VCaP (cell line): ENCODE data around the gene TPM1.

Experiments
- H3K27ac ChIP-seq: fragments of 450-650 bp; 2 replicates; pipeline ENCODE4 v1.5.1; 2017
- TF ChIP-seq, protein P1 (sequence below): fragments of 450-650 bp; conservative IDR thresholded peaks from 2 replicates; pipeline ENCODE4 v1.5.1; 2017; ENCODE audit warnings: mild to moderate bottlenecking, moderate library complexity

Gene TPM1

GRCh38 chr15:63047792-63048114 lies 5.2 kb downstream of the TPM1 start:
- H3K27ac ChIP-seq, result peak overlapping the region; percentile 99
- TF ChIP-seq, protein P1, sequence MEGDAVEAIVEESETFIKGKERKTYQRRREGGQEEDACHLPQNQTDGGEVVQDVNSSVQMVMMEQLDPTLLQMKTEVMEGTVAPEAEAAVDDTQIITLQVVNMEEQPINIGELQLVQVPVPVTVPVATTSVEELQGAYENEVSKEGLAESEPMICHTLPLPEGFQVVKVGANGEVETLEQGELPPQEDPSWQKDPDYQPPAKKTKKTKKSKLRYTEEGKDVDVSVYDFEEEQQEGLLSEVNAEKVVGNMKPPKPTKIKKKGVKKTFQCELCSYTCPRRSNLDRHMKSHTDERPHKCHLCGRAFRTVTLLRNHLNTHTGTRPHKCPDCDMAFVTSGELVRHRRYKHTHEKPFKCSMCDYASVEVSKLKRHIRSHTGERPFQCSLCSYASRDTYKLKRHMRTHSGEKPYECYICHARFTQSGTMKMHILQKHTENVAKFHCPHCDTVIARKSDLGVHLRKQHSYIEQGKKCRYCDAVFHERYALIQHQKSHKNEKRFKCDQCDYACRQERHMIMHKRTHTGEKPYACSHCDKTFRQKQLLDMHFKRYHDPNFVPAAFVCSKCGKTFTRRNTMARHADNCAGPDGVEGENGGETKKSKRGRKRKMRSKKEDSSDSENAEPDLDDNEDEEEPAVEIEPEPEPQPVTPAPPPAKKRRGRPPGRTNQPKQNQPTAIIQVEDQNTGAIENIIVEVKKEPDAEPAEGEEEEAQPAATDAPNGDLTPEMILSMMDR, result no peak

- peak overlapping the region; percentile 99 for H3K27ac ChIP-seq
- TF ChIP-seq, protein P1, result peak; percentile 98
Measured at GRCh38 chr15:63048115-63048775, 5.7 kb downstream of the TPM1 start.

DNA sequence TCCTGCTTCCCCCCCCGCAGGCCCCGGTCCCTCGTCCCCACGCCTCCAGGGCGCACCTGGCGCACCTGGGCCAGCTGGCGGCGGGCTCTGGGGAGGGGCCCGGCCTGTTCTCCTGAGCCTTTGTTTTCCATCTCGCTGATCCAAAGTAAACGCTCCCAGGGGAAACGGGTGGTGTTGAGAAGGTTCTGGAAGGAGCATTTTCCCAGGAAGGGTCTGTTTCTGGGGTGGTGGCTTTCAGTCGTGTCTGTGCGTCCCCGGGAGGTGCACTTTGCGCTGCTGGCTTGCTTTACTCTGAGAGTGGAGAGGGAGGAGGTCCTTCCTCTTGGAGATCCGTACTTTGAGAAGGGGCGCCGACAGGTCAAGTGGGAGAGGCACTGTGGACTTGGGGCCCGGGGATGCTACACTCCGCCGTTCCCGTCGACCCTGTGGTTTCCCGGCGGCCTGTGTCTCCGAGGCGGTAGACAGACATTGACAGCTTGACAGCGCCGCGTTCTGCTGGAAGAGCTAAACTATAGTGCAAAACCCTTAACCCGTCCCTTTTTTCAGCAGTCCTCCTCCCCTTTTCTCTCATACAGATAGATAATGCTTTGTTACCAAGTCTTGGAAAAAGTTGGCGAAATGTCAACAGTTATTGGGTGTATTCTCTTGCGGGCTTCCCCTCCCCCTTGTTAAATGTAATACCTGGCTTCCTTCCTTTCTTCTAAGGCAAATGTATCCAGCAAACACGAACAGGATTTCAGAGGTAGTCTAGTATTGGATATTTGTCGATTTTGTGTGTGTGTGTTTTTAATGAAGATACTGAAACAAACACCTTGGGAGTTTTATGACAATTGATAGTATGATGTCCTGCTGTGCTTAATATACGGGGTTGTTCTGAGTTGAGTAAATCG lies 6.5 kb downstream of the TPM1 start:
- peak overlapping the region; percentile 99 for H3K27ac ChIP-seq
- TF ChIP-seq, protein P1, result no peak

DNA sequence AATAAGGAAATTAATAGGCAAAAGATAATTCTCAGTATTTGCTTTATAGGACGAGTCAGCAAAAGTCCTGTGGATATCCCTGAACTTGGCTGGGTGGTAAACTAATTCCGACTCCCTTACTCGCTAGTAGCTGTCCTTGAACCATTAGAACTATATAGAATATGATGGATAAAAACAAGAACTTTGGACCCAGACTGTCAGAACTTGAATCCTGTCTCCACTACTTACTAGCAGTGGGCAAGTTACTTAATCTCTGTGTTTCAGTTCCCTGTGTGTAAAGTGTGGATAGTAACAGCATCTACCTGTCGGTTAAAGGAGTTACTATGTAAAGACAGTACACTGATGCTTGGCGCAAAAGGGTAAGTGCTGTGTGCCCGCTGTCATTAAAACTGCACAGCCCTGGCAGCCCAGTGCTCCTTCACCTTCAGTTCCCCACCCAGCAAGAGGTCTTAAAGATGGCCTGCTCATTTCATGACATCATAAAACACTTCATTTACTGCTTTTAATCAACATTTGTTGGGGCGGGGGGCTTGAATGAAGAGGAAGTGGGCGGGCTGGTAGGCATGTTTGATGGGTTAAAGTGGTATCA lies 7.3 kb downstream of the TPM1 start:
- TF ChIP-seq, protein P1, result no peak
- H3K27ac ChIP-seq, result peak overlapping the region; percentile 99

GRCh38 chr15:63050731-63051155 lies 8.2 kb downstream of the TPM1 start:
- H3K27ac ChIP-seq, result peak overlapping the region; percentile 99
- TF ChIP-seq, protein P1, result no peak

GRCh38 chr15:63051156-63052066 lies 8.9 kb downstream of the TPM1 start:
- TF ChIP-seq, protein P1, result no peak
- peak overlapping the region; percentile 99 for H3K27ac ChIP-seq
